ENCODE results near the gene AKT1S1.

- TF ChIP-seq POU2F2 (IDR thresholded peaks at IDR 0.05; ENCODE audit: low read depth, low read length) (no peak), POLR2AphosphoS5 (IDR thresholded peaks at IDR 0.05; ENCODE audit: low read depth, low read length) (no peak), TAF1 (IDR thresholded peaks at IDR 0.05; ENCODE audit: low read depth, low read length) (no peak), SPI1 (IDR thresholded peaks at IDR 0.05; ENCODE audit: low read depth, low read length) (no peak), POLR2A (IDR thresholded peaks at IDR 0.05; ENCODE audit: low read depth, low read length) (no peak), PAX5 (IDR thresholded peaks at IDR 0.05; ENCODE audit: insufficient read depth, low read length, severe bottlenecking) (no peak)
Measured at GRCh38 chr19:49862391-49863253, 14.5 kb downstream of the AKT1S1 start.

Measured in GM12891 (cell line).